Tibial nerve (tissue), 4 donors: ENCODE data around the gene MYB. TPM values are rescaled to one million over a fixed set of nuclear protein-coding genes. Genes with fewer than 3 reads are reported as not detected.

ENCODE experiments used
- DNase-seq, 2 donors: peaks; one replicate each; pipeline ENCODE4 v3.0.0-alpha.2; 2019; ENCODE audit warnings: low spot score in 2 of 2
- H3K27ac ChIP-seq, 4 donors: fragments of 200-600 bp; sonication (generic) in 3 of 4; one replicate each; pipeline ENCODE4 v1.5.1; 2017 to 2019; ENCODE audit warnings: mild to moderate bottlenecking in 1 of 4
- H3K27me3 ChIP-seq, 2 donors: fragments of 200-600 bp; sonication (generic) in 1 of 2; one replicate each; pipeline versions ENCODE4 v1.5.1 to v1.6.0; 2017 to 2019
- H3K36me3 ChIP-seq, 3 donors: fragments of 200-600 bp; sonication (generic); one replicate each; pipeline ENCODE4 v1.5.1; 2018 to 2019
- H3K4me1 ChIP-seq, 4 donors: fragments of 200-600 bp; sonication (generic) in 3 of 4; one replicate each; pipeline ENCODE4 v1.5.1; 2017 to 2019
- H3K4me3 ChIP-seq, 4 donors: fragments of 200-600 bp; sonication (generic) in 3 of 4; one replicate each; pipeline ENCODE4 v1.5.1; 2017 to 2019; ENCODE audit warnings: mild to moderate bottlenecking in 1 of 4, moderate library complexity in 1 of 4
- H3K9me3 ChIP-seq, 4 donors: fragments of 200-600 bp; sonication (generic) in 3 of 4; one replicate each; pipeline ENCODE4 v1.5.1; 2017 to 2019
- CTCF ChIP-seq, 5 experiments: fragments of 200-600 bp in 3 of 5; fragments of 450-650 bp in 2 of 5; sonication (generic) in 3 of 5; IDR thresholded peaks; one replicate each; pipeline ENCODE4 v1.5.1; 2016 to 2019; ENCODE audit warnings: antibody characterized with exemption in 5 of 5, mild to moderate bottlenecking in 3 of 5, moderate library complexity in 2 of 5
- EP300 ChIP-seq, 2 donors: sonication (generic); formaldehyde crosslinking; IDR thresholded peaks; one replicate each; pipeline ENCODE4 v1.6.1; 2017; ENCODE audit warnings: antibody characterized with exemption in 2 of 2, mild to moderate bottlenecking in 1 of 2
- POLR2A ChIP-seq, 2 donors: fragments of 450-650 bp; IDR thresholded peaks; one replicate each; pipeline ENCODE4 v1.6.1; 2017; ENCODE audit warnings: antibody characterized with exemption in 2 of 2, mild to moderate bottlenecking in 2 of 2, moderate library complexity in 2 of 2
- WGBS, 2 donors: methylation state at CpG; one replicate each; pipeline ENCODE4 v1.1.5; 2018; 5-methylcytosine and 5-hydroxymethylcytosine counted together
- total RNA-seq, 4 donors: library from RNA; depleted of rRNA; stranded (reverse); fragments of >200 nt; gene quantifications; one replicate each; pipeline ENCODE4 v1.1.0, GENCODE V29; 2016

Gene MYB
- total RNA-seq, 4 donors from 2014 or later: 0.63 to 1.2 (median 0.83) TPM

- Histone ChIP-seq H3K4me3 (no peak overlapping the region), H3K4me1 (no peaks in the 10 kb centered on the region), H3K9me3 (no peaks in the 10 kb centered on the region), H3K27ac (no peak overlapping the region), H3K27me3 (no peaks in the 10 kb centered on the region), H3K36me3 (no peaks in the 10 kb centered on the region)
- TF ChIP-seq EP300 (IDR thresholded peaks at IDR 0.05) (no peak), POLR2A (IDR thresholded peaks at IDR 0.05) (no peak), CTCF (IDR thresholded peaks at IDR 0.05) (no peak)
- 73 to 80% methylated on average over 3 of the region's 3 CpGs for WGBS, 2 donors
- DNase-seq: no peak
Observed at GRCh38 chr6:135215160-135215559, 34.1 kb downstream of the MYB start.

DNA sequence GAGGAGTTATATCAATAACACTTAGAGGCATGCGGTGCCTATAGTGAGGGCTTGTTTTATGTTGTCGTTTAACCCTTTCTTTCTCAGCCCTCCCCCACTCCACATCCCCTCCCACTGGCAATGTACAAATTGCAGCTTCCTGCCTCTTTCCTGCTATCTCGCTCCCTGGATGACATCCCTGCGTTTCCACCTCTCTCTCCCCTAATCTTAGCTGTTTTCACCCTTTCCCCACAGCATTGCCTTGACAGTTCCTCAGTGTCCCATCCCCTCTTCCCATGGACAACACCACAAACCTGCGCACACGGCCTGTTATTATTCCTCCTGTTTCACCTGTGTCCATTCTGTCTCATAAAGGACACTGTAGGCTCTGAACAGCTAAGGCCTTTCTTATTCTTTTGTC, 34.5 kb downstream of the MYB start:
- no peak for DNase-seq
- Histone ChIP-seq H3K9me3 (no peaks in the 10 kb centered on the region), H3K36me3 (no peaks in the 10 kb centered on the region), H3K27ac (no peak overlapping the region), H3K27me3 (no peaks in the 10 kb centered on the region), H3K4me1 (no peaks in the 10 kb centered on the region), H3K4me3 (no peak overlapping the region)
- 71 to 73% methylated on average over 6 of the region's 6 CpGs for WGBS, 2 donors
- TF ChIP-seq CTCF (IDR thresholded peaks at IDR 0.05) (no peak), EP300 (IDR thresholded peaks at IDR 0.05) (no peak), POLR2A (IDR thresholded peaks at IDR 0.05) (no peak)

GRCh38 chr6:135217663-135218062, 36.6 kb downstream of the MYB start:
- Histone ChIP-seq H3K4me1 (no peaks in the 10 kb centered on the region), H3K27me3 (no peaks in the 10 kb centered on the region), H3K4me3 (no peak overlapping the region), H3K9me3 (no peaks in the 10 kb centered on the region), H3K27ac (no peak overlapping the region), H3K36me3 (no peaks in the 10 kb centered on the region)
- no peak for TF ChIP-seq CTCF (IDR thresholded peaks at IDR 0.05)
- TF ChIP-seq POLR2A (IDR thresholded peaks at IDR 0.05): no peak
- no peak for TF ChIP-seq EP300 (IDR thresholded peaks at IDR 0.05)
- no peak for DNase-seq
- WGBS, 2 donors: 94 to 100% methylated on average over 6 of the region's 6 CpGs

DNA sequence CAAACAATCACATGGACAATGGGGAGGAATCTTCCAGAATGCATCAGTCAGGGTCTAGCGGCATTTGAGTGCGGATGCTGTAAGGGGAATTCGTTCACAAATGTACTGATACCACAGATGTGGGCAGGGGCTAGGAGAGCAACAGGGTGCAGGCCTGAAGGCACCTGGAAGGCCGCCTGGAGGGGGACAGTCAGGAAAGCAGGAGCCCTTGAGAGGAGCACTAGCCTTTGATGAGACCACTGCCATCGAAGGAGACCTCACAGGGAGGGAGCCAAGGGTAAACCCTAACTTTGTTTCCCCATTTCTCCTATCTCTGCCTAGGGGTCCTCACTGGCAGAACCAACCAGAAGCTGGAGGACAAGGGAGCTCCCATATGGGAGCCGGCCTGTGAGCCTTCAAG, 38.2 kb downstream of the MYB start:
- no peaks in the 10 kb centered on the region for H3K27me3 ChIP-seq
- H3K9me3 ChIP-seq: no peaks in the 10 kb centered on the region
- TF ChIP-seq CTCF (IDR thresholded peaks at IDR 0.05) (no peak), EP300 (IDR thresholded peaks at IDR 0.05) (no peak), POLR2A (IDR thresholded peaks at IDR 0.05) (no peak)
- H3K27ac ChIP-seq: no peak overlapping the region
- no peaks in the 10 kb centered on the region for H3K4me1 ChIP-seq
- 91 to 93% methylated on average over 6 of the region's 6 CpGs for WGBS, 2 donors
- no peak overlapping the region for H3K4me3 ChIP-seq
- DNase-seq: no peak
- no peaks in the 10 kb centered on the region for H3K36me3 ChIP-seq

DNA sequence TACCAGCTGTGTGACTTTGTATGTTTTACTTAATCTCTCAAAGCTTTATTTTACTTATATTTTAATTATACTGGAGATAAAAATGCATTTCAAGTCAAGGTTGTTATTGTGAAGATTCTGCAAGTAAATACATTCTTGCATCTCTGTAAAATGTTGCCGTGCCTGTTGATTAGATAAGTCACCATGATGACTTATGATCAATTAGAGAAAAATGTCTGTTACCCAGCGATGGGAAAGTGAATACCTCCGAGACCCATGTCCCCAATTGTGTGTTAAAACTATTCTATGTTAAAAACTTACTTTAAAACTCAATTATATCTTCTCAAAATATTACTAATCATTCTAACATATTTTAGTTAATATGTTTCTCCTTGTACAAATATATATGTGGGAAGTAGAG, 39.9 kb downstream of the MYB start:
- no peak overlapping the region for H3K4me3 ChIP-seq
- 95 to 97% methylated on average over 3 of the region's 3 CpGs for WGBS, 2 donors
- no peaks in the 10 kb centered on the region for H3K9me3 ChIP-seq
- no peak for DNase-seq
- H3K36me3 ChIP-seq: no peaks in the 10 kb centered on the region
- H3K4me1 ChIP-seq: no peaks in the 10 kb centered on the region
- H3K27ac ChIP-seq: no peak overlapping the region
- TF ChIP-seq POLR2A (IDR thresholded peaks at IDR 0.05) (no peak), CTCF (IDR thresholded peaks at IDR 0.05) (no peak), EP300 (IDR thresholded peaks at IDR 0.05) (no peak)
- H3K27me3 ChIP-seq: no peaks in the 10 kb centered on the region
